Measurements from ENCODE around the gene PRKAG2.

PRKAG2 gene

DNA sequence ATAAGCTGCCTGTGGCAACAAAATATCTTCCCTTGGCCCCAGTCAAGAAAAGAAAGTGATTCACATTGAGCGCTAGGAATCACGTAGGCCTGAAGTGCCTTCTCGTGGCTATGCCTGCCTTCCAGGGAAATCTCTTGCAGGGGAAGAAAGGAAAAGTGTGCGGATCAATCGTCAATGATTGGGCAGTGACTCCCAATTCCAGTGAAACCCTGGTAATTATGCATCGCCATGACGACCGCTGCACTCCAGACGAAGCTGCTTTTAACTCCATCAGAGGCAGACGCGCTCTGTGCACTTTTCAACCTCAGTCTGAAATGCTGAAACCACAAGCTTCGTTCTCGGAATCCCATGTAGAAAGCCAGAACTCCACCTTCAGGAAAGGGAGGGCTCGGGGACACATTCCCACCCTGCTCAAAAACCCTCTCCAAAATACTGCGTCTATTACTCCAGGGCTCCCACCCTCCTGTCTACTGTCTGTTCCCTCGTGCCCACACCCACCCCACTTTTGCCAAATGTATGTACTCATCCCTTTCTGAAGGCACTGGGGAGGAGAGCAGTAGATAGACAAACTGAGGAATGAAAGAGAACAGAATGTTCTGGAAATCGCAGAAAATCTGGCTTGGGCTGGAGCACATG lies 24.2 kb upstream of the PRKAG2 start:
- DNase-seq (ENCODE audit: low spot score) = no peak

DNA sequence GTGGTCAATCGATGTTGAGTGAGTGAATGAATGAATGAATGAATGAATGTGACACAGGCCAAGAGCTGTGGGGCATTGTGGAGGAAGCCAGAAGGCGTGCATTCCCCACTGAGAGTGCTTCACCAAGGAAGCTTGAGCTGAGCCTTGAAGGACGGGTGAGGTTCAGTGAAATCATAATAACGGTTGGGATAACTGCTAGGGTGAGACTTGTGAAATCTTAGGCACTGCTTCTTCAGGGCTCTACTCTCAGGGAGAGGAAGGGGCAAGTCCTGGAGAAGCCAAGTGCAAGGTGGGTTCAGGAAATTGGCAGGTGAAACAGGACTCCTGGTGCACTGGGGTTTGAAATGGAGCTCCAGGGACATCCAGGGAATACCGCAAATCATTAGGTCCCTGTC lies 23.7 kb upstream of the PRKAG2 start:
- no peak for DNase-seq (ENCODE audit: low spot score)

DNA sequence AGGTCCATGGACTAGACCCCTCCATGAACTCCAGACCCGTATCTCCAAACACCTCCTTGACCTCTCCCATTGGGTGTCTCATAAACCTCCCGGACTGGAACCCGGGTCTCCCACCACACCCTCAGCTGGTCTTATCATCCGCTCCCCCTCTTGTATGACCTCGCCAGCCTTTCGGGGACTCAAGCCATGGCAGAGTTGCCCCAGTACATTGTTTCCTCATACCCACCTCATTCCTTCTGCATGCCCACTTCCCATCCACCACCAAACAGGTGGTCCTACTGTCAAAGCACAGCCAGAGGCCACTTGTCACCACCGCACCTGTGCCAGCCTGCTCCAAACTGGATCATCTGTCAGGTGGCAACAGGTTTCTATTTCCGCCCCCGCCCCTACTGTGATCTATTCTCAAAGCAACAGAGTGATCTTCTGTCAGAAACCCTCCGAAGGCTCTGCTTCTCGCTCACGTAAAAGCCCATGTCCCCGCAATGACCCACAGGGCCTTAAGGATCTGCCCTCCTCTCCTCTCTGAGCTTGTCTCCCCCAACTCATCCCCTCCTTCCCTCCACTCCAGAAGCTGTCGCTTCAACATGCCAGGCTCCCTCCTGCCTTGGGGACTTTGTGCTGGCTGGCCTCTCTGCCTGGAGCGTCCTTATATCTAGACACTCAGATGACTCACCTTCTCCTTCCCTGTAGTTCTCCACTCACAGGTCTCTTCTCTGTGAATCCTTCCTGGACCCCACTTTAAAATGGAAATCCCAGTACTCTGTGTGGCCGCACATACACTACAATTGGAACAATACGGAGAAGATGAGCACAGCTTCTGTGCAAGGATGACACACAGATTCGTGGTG lies 22.8 kb upstream of the PRKAG2 start:
- DNase-seq (ENCODE audit: low spot score) = no peak

DNA sequence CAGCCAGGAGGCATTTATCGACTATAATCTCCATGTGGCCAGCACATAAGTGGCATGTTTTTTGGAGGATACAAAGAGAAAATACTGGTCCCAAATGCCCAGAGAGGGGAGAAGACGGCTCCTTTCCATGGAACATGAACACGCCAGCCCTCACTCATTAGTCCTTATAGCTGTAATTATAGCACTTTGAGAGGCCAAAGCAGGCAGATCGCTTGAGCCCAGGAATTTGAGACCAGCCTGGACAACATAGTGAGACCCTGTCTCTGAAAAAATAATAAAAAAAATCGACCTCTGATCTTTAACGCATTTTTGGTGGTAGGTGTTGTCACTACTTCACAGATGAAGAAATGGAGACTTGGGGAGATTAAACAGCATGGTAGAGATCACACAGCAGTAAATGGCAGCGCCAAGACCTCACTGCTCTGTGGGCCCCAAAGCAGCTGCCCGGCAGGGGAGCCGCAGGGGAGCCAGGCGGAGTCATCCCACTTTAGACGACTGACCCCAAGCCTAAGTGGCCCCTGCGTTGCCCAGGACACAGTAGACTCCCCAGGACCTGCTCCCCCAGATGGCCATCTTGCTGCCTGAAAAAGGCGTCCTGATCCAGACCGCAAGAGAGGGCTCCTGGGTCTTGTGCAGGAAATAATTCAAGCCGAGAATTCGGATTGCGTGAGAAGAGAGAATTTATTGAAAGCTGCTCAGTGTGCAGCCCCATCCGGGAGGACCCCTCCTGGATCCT lies 21.2 kb upstream of the PRKAG2 start:
- no peak for DNase-seq (ENCODE audit: low spot score)

DNA sequence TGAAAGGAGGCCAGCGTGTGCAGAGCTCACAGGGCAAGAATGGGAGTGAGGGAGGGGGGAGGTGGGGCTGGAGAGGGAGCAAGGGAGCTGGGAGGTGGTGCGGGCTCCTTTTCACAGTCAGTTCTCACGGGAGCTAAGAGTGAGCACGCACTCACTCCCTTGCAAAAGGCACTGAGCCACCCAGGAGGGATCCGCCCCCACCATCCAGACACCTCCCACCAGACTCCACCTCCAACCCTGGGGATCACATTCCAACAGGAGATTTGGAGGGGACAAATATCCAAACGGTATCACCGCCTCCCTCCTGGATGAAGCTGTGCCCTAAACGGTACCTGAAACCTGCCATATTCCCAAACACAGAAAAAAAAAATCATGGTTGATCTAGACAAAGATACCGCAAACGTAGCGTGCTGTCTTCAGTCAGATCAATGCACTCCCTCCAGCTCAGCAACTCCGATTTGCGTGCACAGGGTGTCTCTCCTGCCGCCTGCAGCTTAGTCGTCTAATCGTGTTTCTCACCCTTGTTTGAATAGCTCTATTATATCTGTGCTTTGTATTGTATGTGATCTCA lies 20.3 kb upstream of the PRKAG2 start:
- no peak for DNase-seq (ENCODE audit: low spot score)

DNA sequence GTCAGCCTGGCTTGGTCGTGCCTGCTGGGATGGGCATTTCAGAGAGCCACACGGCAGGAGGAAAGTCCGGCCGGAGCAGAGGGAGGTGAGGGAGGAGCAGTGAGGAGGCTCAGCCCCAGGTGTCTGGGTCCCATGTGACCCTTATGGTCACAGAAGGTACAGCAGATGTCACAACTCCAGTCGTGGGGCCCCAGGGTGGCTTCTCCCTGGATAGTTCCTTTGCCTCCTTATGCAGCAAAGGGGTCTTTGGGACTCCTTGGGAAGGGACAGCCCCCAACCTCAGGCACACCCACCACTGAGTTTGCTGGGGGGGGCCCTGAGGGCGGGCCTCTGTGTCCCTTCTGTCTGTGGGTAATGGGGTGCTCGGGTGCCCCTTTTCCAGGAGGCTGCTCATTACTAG lies 19.6 kb upstream of the PRKAG2 start:
- DNase-seq (ENCODE audit: low spot score) = no peak

DNA sequence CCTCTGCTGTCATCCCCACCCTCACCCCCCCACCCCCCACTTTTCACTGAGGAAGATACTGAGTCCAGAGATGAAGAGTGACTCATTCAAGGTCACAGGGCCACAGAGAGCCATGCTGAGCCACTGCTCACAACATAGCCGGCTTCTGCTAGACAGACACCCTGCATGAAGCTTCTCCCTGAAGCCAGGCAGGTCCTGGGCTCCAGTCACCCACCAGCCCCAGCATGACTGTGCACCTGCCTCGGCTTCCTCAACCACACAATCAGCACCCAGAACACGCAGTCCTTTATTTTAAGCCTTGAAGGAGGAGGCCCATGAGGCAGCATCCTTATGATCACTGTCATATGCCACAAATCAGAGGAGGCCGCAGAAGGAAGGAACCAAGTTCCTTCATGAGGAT lies 19.2 kb upstream of the PRKAG2 start:
- DNase-seq (ENCODE audit: low spot score) = no peak

DNA sequence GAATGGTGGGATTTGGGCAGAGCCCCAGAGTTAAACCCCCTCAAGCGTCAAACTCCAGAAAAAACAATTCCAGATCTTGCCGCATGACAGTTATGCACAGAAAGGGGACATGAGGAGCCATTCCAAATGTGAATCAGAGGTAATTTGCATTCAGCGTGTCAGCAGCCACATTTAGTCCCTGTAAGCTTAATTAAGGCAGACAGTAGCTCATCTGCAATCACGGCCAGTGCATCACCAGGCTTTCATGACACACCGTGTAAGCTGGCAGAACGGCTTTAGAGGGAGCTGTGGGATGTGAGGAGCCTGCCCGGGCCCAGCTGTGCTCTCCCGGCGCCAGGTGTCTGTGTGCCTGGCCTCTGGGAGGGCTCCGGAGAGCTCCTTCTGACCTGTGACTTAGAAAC lies 18.7 kb upstream of the PRKAG2 start:
- DNase-seq (ENCODE audit: low spot score) = no peak

DNA sequence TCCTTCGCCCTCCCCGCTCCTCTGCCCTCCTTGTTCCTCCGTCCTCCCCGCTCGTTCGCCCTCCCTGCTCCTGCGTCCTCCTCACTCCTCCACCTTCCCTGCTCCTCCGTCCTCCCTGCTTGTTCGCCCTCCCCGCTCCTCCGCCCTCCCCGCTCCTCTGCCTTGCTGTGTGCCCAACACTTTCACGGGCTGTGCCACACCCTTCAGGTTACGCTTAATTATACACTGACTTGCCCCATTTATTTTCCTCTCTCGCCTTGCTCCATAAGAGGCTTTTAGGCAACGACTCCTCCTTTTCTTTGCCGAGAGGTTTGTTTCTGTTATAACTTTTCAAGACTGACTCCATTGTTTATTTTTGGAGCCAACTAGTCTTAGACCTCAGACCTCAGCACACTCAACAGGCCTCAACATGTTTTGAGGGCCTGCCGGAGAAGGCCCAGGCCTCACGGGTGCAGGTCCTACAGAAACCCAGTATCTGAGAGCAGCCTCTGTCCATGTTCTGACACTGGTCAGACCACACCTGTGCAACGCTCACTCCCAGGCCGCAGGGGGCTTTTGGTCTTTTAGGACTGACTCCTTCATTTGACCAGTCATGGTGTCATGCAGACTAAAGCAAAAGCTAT lies 18.2 kb upstream of the PRKAG2 start:
- DNase-seq (ENCODE audit: low spot score) = no peak

DNA sequence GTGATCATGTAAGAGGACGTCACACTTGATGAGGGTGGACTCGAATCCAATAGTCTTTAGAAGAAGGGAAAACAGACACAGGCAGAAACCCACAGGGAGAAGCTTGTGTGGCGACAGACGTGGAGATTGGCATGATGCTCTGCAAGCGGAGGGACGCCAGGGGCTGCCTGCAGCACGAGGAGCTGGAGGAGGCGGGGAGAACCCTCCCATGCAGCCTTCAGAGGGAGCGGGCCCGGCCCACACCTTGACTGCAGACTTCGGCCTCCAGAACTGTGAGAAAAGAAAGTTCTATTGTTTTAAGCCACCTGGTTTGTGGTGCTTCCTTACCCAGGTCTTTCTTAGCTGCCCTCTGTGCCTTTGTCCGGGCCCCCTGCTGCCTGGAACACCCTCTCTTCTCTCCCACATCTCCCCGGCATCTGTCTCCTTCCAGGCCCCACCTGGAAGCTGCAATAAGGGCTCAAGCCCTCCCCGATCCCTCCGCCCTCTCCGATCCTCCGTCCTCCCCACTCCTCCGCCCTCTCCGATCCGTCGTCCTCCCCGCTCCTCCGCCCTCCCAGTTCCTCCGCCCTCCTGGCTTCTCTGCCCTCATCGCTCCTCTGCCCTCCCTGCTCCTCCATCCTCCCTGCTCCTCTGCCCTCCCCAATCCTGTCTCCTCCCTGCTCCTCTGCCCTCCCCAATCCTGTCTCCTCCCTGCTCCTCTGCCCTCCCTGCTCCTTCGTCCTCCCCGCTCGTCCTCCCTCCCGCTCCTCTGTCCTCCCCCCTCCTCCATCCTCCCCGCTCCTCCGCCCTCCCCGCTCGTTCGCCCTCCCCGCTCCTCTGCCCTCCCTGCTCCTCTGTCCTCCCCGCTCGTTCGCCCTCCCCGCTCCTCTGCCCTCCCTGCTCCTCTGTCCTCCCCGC lies 17.4 kb upstream of the PRKAG2 start:
- DNase-seq (ENCODE audit: low spot score) = no peak

DNA sequence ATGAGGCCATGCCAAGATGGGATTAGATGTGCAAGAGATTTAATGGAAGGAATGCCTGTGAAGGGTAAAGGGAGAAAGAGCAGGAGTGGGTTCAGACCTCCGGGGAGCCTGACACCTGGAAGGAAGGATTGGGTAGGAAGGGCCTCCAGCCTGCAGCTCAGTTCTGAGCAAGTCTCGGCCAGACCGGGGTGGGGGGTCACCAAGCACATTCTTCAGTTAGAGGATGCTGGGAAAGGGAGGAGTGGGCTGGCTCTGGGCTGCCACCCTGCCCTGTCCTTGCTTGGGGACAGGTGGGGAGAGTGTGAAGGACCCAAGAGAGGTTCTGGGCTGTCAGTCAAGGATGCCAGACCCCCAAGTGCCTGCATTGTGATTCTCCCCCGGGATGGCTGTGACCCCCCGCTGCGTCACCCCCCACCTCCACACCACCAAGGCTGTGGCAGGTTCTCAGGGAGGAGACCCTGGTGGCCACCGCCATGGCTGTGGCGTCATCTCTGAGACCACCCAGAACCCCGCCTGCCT lies 16.5 kb upstream of the PRKAG2 start:
- no peak for DNase-seq (ENCODE audit: low spot score)

DNA sequence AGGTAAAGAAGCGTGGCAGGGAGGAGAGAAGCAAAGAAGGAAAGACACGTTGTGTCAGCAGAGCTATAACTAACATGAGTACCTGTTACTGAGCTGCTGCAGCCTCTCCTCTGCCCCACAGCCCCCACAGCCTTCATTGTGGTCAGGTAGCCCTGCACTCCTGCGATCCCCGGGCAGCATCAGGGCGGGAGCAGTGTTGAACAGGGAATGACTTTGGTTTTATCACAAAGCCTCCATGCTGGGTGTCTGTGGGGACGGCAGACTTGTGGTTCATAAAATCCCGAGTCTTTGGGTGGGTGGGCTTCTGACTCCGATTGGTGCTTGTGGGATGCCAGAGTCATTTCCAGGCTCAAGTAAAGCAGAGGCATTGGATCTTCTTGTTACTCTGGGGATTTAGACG lies 14.8 kb upstream of the PRKAG2 start:
- DNase-seq (ENCODE audit: low spot score) = no peak

DNA sequence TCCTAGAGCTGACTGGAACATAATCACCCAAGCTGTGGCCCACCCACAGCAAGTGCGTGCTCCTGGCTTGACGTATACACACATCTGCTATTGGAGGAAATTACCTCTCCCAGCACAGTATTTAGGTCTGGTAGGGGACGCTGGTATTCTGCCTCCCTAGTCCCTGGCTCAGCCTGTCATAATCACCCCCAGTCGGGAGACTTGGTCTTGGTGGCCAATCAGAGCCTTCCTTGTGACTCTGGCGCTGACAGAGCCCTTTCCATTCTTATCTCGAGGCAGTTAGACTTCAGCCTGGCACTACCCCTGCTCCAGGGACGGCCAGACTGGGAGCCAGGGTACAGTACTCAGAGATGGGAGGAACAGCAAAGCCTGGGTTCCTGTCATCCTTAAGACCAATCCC lies 14.3 kb upstream of the PRKAG2 start:
- no peak for DNase-seq (ENCODE audit: low spot score)

DNA sequence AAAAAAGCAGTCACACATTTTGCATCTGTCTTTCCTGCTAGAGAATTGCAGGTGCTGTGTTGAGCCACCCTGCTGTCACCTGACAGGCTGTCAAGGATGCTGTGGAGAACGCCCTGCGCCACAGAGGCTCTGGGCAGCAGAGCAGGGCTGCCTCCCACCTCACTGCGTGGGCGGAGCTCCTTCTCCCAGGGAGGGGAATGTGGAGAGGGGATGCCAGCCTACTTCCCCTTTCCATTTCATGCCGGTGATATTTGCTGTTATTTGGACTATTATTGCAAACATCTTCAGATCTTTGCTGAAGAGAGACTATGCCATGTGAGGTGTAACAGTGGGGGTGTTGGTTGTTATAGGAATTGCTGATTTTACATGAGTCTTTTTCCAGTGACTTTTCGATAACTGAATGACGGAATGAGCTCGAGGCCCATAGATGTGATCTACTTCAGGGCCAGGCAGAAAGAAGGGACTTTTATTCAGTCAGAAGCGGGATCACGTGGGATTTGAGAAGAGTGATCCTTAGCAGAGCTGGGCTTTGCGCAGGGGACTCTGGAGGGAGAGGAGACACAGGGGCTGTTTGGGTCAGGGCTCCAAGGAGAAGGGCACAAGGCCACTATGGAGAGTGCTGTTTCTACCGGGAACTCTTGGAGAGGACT lies 13.6 kb upstream of the PRKAG2 start:
- no peak for DNase-seq (ENCODE audit: low spot score)

DNA sequence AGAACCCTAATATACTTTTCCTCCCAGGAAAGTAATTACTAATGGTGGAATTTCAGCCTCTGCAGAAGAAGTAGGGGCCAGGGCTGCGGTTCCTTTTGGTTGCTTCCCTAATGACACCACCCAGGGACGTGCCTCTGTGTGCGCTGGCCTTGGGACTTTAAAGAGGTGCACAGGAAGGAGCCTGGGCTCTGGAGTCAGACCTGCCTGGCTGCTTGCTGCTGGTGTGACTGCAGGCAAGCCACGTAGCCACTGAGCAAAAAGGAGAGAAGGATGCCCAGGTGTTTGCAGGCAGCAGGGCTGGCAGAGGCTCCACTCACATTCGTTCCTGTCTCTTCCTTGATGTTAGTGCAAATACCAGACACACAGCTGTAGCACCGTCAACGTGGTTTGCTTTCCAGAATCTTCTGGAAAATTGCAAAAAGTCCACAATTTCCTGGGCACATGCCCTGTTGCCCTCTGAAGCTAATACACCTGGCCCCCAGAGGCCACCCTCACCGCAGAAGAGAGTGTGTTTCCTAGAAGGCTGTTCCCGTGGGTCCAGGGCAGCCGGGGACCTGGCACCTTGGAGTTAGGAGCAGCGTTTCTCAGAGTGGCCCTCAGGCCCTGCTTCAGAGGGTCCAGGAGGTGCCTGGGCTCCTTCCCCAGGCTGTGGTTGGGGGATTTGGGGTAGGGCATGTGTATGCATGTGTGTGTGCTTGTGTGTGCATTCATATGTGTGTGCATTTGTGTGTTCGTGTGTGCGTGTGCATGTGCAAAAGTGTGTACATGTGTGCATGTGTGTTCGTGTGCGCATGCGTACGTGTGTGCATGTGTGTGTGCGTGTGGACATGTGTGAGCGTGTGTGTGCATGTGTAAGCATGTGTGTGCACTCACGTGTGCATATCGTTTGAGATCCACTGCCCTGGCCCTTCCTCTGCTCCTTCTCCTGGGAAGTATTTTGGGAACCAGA lies 12.8 kb upstream of the PRKAG2 start:
- DNase-seq (ENCODE audit: low spot score) = no peak

DNA sequence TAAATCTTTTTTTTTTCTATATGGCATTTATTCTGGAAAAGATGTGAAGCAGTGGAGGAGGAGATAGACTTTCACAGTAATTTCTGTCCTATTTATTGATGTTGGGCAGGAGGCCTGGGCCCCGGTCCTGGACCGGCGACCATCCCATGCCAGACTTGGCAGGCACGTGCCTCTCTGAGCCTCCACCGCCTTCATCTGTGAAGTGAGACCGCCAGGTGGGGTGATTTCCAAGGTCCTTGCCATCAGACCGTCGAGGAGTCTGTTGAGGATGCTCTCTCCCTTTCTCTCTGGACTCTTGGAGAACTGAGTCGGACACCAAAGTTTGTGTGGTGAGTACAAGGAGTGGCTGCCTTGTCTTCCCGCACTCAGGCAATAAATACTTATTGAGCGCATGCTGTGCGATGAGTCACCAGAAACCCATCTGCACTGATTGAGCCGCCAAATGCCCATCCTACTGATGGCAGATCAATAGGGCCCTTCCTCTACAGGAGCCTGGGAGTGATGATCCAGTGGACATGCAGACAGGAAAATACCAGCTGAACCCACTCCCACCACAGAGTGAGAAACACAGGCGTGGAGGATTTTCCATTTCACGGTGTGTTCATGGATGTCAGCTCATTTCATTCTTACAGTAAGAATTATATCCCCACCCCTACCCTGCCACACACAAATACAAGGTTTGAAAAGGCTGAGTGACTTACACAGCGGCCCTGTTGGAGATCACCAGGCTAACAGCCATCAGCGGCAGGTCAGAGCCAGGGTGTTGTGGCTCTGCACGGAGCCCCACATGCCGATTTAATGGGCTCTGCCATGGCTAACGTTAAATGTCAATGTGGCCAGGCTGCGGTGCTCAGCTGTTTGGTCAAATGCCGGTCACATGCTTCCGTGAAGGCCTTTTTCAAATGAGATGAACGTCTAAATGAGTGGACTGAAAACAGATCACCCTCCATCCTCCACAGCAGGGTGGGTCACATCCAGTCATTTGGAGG lies 11.5 kb upstream of the PRKAG2 start:
- DNase-seq (ENCODE audit: low spot score) = no peak

DNA sequence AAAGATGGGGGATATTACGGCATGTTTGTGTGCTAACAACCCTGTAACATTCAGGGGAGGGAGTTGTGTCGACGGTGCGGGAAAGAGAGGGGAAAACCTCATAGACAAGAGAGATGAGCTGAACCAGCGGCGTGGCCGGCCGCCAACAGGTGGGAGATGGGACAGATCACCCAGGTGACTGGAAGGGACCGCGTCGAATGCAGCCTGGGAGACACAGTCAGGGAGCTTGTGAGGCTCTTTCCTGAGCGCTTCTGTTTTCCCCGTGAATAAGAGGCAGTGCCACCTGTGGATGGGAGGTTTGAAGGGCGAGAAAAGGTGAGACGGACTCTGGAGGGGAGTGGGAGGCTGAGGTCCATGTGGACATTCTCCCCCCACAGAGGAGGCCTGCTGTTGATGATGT lies 9.9 kb upstream of the PRKAG2 start:
- DNase-seq (ENCODE audit: low spot score) = no peak

DNA sequence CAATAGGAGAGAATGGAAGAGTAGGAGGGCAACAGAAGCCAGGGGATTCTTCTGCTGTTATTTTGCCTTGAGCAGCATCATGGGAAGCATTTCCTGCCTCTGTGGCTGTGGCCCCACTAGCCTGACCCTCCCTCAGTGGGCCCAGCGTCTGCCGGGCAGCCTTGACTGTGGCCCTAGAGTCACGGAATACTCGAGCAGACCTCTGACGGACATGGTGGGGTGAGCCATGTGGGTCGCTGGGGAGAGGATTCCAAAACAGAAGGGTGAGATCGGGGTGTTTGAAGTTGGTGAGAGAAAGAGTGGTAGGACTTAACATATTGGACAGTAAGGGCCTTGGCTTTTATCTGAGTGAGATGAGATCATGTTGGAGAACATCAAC lies 8.3 kb upstream of the PRKAG2 start:
- no peak for DNase-seq (ENCODE audit: low spot score)

All from activated CD4-positive, alpha-beta T cell treated with anti-CD3 and anti-CD28 coated beads, Interleukin-2, Interleukin-4, amounts not matched to agents 100 ng/mL and 50 ng/mL, durations not matched to agents 16 hours and 8 hours (primary cell).